HG02759 (cell line): ENCODE measurements around the gene MRPL52.
"Not testable (repeated sequence)": the region's sequence is repeated elsewhere in the genome, so short reads cannot be mapped to it uniquely, and the experiment has no call there.

Experiments used
- ATAC-seq: cut with Tn5 transposase; IDR thresholded peaks from one replicate; pipeline ENCODE4 v1.9.1; 2021; ENCODE audit warnings: mild to moderate bottlenecking, moderate library complexity; ENCODE audit not compliant: unreplicated experiment

The MRPL52 gene

GRCh38 chr14:22852940-22853767 lies 23.5 kb downstream of the MRPL52 start:
- ATAC-seq: peak; percentile 80

- ATAC-seq: not testable (repeated sequence)
Measured at GRCh38 chr14:22854296-22854695, 24.6 kb downstream of the MRPL52 start.

GRCh38 chr14:22854963-22855724 lies 25.5 kb downstream of the MRPL52 start:
- ATAC-seq: no peak

- no peak for ATAC-seq
Measured at GRCh38 chr14:22856428-22856827, 26.7 kb downstream of the MRPL52 start.

DNA sequence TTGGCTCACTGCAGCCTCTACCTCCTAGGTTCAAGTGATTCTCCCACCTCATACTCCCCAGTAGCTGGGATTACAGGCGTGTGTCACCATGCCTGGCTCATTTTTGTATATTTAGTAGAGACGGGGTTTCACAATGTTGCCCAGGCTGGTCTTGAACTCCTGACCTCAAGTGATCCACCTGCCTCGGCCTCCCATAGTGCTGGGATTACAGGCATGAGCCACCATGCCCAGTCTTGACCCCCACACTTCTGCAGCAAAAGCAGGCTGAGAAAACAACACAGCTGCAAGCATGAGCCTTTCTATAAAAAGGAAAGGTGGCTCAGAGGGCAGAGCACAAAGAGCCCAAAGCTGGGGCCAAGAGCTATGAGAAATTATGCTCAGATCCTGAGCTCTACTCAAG lies 30.7 kb downstream of the MRPL52 start:
- ATAC-seq: not testable (repeated sequence)

GRCh38 chr14:22861651-22862050 lies 32.0 kb downstream of the MRPL52 start:
- no peak for ATAC-seq

GRCh38 chr14:22864979-22865378 lies 35.3 kb downstream of the MRPL52 start:
- ATAC-seq: no peak

DNA sequence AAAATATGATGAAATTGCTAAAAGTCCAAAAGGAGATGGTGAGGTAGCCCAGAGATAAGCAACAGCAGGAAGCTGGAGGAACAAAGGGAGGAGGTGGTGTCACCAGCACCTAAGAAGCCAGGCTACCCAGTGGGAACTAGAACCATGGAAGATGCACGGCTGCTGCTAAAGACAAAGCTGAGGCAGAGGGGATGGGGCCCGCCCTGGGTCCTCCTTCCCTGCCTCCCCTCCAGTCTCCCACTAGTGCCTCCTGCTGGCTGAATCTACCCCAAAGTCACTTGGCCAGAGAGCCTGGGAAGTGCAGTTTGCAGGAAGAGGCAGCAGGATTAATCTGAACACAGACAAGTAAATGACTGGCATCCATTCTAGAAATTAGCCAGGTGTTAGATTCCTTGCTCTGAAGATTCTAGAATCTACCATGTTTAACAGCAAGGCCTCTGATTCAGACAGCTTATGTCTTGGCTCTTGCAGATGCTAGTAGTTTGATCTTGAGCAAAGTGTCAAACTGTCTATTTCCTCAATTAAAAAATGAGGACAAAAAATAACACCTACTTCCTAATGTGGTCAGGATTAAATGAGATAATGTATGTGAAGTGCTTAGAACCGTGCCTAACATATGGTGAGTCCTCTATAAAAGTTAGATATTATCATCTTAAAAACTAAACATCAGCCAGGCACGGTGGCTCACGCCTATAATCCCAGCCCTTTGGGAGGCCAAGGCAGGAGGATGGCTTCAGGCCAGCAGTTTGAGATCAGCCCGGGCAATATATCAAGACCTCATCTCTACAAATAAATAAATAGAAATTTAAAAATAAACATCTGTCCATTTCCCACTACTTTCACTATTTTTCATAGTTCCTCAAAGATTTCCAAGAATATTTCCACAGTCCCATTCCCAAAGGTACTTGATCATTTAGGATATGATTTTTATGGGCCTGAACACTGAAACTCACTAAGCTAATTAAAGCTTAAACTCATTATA lies 36.0 kb downstream of the MRPL52 start:
- ATAC-seq: no peak

DNA sequence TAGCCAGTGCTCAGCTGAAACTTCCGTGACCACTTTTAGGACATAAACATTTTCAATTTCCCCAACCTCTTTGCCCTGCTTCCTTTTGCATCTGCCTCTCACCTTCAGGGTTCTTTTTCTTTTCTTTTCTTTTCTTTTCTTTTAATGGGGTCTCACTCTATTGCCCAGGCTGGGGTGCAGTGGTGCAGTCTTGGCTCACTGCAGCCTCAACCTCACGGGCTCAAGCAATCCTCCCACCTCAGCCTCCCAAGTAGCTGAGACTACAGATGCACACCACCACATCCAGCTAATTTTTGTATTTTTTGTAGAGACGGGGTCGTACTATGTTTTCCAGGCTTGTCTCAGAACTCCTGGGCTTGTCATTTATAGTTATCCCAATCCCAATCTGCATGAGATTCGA lies 37.2 kb downstream of the MRPL52 start:
- no peak for ATAC-seq

GRCh38 chr14:22870811-22871223 lies 41.1 kb downstream of the MRPL52 start:
- ATAC-seq: peak; percentile 30

DNA sequence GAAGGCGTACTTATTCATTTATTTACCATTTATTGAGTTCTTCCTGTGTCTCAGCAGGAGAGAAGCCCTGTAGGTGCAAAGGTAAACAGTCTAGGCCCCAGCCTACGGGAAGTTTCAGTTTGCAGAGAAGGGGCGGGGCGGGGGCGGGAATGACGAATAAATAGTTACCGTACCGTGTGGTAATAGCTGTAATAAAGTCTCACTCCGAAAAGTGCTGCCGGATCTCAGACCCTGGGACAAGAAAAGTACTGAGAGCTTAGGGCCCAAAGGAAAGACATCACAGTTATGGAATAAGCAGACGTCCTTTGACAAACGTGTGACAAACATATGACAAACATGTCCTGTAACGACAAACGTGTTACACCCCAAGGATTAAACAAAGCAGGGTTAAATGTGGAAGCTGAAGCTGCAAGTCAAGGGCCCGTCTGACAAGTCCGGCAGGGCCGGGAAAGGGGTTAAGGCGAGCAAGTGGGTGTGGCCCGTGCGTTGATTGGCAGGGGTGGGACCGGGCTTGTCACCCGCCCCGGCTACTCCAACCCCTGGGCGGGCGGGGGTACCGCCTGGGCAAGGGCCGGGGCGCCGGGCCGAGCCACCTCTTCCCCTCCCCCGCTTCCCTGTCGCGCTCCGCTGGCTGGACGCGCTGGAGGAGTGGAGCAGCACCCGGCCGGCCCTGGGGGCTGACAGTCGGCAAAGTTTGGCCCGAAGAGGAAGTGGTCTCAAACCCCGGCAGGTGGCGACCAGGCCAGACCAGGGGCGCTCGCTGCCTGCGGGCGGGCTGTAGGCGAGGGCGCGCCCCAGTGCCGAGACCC lies 41.7 kb downstream of the MRPL52 start, which contains the start of gene LRP10:
LRP10 (plus strand) TSS at position 517 of the 809 bp plus-strand sequence. CDS start 564 bp downstream, outside the sequence.
- peak; percentile 84 for ATAC-seq

GRCh38 chr14:22872033-22872832 lies 42.5 kb downstream of the MRPL52 start:
- ATAC-seq: peak; percentile 26

DNA sequence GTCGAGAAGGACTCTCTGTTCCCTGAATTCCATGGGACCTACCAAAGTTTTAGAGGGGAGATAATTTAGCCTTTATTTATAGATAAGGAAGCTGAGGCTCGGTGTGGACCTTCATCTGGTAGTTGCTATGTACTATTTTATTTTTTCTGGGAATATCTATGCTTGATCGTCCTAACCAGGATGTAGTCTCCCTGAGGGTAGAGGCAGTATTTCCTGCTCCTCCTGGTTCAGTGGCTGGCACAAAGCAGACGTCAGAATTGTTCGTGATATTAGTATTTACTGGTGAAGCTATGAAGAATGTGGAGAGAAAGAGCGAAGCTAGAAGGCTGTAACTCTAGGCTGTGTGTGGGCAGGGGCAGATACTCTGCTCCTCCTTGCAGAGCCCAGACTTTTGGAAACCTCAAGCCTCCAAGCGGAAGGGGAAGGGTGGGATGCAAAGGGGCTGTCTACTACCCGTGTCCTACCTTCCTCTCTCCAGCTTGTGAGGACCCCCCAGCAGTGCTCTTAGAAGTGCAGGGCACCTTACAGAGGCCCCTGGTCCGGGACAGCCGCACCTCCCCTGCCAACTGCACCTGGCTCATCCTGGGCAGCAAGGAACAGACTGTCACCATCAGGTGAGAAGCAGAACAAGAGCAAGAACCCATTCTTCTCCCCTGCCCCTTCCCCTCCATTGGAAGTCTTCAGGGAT lies 43.3 kb downstream of the MRPL52 start:
- ATAC-seq: no peak

DNA sequence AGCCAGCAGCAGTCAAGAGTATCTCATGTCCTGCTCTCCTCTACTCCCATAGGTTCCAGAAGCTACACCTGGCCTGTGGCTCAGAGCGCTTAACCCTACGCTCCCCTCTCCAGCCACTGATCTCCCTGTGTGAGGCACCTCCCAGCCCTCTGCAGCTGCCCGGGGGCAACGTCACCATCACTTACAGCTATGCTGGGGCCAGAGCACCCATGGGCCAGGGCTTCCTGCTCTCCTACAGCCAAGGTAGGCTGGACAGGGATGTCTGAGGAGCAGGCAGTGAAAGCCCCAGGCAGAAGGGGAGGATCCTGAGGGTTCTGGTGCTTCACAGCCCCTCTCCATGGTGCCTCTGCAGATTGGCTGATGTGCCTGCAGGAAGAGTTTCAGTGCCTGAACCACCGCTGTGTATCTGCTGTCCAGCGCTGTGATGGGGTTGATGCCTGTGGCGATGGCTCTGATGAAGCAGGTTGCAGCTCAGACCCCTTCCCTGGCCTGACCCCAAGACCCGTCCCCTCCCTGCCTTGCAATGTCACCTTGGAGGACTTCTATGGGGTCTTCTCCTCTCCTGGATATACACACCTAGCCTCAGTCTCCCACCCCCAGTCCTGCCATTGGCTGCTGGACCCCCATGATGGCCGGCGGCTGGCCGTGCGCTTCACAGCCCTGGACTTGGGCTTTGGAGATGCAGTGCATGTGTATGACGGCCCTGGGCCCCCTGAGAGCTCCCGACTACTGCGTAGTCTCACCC lies 45.5 kb downstream of the MRPL52 start:
- no peak for ATAC-seq

DNA sequence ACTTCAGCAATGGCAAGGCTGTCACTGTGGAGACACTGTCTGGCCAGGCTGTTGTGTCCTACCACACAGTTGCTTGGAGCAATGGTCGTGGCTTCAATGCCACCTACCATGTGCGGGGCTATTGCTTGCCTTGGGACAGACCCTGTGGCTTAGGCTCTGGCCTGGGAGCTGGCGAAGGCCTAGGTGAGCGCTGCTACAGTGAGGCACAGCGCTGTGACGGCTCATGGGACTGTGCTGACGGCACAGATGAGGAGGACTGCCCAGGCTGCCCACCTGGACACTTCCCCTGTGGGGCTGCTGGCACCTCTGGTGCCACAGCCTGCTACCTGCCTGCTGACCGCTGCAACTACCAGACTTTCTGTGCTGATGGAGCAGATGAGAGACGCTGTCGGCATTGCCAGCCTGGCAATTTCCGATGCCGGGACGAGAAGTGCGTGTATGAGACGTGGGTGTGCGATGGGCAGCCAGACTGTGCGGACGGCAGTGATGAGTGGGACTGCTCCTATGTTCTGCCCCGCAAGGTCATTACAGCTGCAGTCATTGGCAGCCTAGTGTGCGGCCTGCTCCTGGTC lies 46.1 kb downstream of the MRPL52 start:
- no peak for ATAC-seq

- ATAC-seq: no peak
Measured at GRCh38 chr14:22877000-22877501, 47.4 kb downstream of the MRPL52 start.
